HG03039 (cell line): ENCODE data around the gene TMEM236.
A peak's percentile ranks its signal among the peaks of the same experiment; 100 is the strongest.

Experiments used
- ATAC-seq: cut with Tn5 transposase; IDR thresholded peaks from one replicate; pipeline ENCODE4 v1.9.1; 2021; ENCODE audit warnings: mild to moderate bottlenecking, moderate library complexity; ENCODE audit not compliant: unreplicated experiment

TMEM236 gene

DNA sequence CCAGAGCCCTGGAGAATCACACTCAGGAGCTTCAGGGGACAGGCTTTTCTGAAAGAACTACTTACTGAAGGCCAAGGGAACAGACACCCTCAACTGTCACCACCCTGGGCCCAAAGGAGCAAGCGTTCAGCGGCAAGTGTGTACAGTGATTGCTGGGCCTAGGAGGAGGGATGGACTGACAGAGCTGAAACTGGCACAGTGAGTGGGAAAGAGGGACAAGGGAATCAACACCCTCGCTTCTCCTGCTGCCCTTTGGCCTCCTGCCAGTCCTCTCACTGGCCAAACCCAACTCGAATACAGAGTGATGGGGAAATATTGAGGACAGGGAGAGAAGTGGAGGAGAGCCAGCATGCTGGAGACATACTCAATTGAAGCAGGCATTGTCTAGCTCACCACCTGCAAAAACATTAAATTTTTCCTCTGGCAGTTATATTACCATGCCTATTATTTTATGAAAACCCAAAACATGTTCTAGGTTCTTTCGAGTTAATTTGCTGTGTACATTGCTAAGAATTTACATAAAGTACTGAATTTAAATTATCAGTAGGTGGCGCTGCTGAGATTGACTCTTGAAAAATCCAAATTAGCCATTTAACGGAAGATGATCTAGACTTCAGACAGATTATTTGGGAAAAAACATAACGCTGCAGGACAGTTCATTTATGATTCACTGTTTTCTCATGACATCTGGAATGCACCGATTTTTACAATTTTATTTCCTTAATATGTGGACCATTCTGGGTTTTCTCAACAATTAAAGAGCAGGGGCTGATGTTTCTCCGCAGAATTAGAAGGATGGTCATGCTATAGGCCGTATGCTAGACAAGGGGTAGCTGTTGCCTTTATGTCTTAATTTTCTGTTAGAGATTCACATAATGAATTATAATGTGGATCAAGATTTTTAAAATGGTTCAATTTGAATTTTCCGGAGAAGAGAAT is 14.7 kb upstream of the TMEM236 start:
- no peak for ATAC-seq

DNA sequence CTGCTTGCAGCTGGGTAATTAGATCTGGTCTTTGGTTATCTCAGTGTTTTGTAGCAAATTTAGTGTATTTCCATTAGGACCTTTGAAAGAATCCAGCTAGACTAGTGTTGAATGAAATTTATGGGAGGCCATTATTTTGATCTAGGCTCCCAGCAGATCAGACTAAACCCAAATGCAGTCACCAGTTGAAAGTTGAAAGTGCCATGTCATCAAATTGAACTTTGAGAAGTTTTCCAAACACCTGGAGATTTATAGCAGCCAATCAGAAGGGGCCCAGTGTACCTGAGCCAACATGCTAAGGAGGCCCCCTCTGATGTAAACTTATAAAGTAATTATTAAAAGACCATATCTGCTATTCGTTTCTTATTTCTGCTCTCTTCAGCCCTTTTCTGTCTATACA is 11.3 kb upstream of the TMEM236 start:
- ATAC-seq, result no peak

DNA sequence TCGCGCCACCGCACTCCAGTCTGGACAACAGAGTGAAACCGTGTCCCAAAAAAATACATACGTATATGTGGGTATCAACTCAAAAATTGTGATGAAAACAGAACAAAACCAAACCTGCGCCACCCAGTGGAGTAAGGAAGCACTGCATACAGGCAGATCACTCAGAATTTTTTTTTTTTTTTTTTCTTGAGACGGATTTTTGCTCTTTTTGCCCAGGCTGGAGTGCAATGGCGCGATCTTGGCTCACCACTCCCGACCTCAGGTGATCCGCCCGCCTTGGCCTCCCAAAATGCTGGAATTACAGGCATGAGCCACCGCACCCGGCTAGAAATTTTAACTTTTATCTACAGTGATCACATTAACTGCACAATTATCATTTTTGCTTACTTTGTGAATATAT is 9.1 kb upstream of the TMEM236 start:
- ATAC-seq, result no peak

DNA sequence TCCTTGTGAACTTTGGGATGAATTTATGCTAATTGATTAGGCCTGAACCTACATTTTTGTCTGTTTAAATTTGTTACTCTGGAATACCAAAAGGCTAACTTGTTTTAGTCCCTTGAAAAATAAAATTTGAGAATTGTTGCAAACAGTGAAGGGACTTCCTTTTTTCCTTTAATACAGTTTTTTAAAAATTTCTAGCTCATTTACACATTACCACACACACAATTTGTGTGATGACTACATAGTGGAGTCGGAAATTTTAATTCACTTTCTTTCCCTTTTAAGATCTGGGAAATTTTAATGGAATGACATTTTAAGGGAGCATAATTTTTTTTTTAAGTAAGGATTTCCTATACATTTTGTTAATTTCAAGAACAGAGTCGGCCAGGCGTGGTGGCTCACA is 8.6 kb upstream of the TMEM236 start:
- no peak for ATAC-seq

DNA sequence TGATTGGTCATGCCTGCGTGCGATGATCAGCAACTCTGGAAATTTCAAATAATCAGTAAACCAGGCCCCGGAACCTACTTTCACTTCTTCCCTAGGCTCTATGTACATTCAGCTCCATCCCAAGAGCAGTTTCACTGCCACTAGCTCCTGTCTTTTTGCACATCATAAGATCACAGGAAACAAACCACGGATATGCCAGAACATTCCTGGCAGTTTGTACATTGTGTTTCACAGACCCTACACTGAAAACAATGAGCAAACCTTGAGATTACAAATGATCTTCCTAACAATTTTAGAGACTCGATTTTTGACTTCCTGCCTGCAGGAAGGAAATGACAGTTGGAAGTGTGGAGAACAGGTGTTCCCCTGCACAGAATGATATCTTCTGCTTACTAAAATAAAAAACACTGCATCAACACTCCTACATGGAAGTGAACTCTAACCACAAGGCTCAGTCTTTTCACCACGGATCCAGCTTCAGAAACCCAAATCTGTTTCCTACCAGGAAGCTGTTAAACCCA is 7.6 kb upstream of the TMEM236 start:
- ATAC-seq, result no peak

DNA sequence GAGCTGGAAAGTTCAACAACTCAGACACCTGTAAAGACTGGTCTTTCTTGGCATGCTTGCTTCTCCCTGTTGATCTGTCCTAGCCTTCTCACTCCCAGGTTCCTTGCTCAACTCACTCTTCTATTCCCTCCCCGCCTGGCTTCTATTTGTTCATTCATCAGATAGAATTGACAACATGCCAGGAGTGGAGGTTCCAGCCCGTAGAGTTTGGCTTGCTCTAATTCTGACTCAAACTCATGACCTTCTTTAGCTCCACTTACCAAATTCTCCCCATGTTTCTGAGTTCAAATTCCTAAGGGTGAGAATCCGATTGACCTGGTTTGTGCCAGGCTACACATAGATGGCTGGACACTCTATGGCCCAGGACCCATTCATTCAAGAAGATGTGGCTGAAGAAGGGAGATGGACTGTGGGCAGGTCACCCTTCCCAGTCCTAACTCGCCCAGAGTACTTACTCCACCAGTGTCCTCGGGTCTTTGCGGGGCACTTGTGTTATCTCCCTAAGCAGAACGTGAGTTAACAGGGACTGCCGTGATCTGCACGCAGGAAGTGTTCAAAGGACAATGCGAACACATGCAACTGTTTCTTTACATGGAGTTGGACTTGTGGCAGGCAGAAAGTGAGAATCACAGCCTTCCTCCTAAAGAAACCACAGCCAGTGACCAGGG is 4.0 kb upstream of the TMEM236 start:
- no peak for ATAC-seq

DNA sequence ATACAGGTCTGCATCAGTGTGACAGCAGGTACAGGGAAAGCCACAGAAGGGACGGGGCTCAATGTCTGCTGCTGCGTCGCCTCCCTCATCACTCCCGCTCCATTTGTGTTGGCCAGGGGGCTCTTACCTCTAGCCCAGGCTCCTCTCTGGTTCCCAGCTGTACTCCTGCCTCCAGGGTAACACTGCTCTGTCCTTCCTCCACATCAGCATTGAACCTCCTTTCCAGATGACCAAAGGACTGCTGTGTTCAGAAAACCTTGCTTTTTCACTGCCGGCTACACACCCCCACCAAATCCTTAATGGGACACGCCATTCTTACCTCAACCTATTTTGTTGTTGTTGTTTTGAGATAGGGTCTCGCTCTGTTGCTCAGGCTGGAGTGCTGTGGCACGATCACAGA is 2.1 kb upstream of the TMEM236 start:
- no peak for ATAC-seq

DNA sequence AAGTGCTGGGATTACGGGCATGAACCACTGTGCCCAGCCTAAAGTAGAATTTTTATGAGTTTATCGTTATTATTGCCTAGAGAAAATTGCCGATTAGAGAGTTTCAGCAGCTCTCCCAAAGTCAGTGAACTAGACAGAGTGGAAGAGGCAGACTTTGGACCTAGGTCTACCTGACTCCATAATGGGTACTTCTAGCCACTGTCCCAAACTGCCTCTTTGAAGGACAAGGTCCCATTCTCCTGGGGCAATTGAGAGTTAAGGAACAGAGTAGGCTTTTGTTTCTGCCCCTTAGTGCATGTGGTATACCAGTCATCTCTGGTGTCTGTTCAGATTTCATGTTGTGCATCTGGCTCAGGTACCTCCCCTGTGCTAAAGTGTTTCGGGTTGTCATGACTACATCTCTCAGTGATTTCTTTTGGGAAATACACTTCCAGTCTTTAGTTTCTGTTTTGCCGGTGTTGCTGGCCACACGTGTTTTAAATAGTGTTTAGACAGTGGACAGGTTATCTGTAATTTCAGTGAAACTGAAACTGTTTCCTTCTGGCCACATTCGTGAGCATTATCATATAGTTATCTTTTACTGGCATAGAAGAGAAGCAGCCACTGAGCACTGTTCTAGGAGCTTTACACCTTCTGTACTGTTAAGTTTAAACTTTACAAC is 4.7 kb downstream of the TMEM236 start:
- peak; percentile 90 for ATAC-seq

DNA sequence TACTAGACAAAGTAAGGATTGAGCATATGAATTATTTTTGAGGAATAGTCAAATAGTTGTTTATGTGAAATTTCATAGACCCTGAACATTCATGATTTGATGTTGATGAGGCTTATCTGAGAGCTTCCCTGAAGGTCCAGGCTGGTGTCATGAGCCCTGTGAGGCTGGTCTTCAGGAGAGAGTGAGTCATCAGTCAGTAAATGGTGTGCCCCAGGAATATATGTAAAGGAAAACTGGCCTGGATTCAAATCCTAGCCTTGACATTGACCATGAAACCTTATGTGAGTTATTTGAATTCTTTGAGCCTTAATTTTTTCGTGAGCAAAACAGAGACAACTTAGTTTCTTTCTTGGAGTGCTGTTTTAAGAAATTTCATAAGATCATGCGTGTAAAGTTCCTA is 6.2 kb downstream of the TMEM236 start:
- ATAC-seq, result no peak

DNA sequence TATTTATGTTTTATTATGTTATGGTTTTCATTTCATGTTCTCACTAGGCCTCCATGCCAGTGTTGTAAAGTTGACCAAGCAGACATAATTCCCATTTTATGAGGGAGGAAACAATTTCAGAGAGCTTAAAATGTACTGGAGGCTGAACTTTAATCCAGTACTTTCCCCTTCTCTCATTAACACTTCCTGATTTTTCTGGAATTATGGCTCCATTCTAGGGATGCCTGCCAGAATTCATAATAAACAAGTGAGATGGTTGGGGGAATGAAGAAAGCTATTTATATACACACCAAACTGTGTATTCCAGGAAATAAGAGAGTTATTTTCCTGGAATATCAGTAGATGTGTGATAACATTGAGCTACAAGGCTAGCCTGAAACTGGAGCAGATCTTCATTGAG is 6.9 kb downstream of the TMEM236 start:
- ATAC-seq, result no peak

DNA sequence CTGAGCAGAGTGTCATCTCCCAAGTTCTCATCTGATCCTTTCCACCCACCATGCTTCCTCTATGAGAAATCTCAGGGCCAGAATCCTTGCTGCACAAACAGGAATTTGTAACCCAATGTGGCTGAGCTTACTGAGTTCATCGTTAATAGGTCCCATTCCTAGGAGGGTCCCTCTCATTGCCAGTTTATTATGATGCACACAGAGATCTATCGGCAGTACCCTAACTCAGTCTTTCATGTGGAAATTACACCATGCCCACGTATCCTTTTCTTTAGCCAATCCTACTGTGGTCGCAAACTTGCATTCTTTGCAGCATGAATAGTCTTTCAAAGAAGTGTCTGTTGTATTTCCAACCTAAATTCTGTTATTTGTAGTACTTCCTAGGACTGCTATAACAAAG is 12.1 kb downstream of the TMEM236 start:
- no peak for ATAC-seq

DNA sequence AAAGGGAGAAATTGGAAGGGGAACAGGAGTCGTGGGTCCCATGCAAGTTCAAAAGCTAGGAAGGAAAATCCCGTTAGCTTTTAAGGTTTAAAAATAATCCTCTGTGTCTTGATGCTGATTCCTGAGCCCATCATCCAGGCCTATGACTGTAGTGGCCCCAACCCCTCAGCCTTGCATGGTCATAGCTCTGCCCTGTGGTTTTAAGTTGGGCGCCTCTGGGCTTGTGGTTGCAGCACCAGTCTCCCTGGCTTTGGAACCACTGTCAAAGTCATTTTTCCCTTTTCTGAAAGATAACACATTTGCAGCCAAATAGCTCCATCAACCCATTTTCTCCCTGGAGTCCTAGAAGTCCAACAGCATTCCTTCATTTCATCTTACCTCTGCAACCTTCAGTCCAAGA is 13.6 kb downstream of the TMEM236 start:
- no peak for ATAC-seq

DNA sequence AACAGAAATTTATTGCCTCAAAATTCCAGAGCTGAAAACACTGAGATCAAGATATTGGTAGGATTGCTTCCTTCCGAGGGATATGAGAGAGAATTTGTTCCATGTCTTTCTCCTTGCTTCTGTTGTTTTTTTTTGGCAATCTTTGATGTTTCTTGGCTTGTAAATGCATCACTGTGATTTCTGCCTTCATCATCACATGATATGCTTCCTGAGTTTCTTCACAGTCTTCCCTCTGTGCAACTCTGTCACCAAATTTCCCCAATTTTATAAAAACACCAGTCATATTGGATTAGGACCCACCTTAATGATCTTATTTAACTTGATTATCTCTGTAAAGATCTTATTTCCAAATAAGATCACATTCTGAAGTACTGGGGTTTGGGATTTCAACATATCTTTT is 14.7 kb downstream of the TMEM236 start:
- ATAC-seq, result no peak

DNA sequence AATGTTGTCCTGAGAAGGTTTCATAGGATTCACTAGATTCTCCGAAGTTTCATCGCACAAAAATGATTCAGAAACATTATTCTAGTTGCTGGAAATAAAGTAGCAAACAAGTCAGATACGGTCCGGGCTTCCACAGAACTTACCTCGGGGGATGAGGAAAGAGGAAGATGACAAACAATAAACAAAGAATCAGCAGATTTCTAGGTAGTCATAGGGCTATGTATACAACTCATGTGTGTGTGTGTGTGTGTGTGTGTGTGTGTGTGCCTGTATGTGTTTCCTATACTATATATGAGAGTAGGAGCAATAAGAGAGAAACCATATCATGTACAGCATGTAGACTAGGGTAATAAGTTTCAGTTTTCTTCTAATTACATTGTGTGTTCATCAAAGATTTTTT is 16.5 kb downstream of the TMEM236 start:
- ATAC-seq, result no peak

DNA sequence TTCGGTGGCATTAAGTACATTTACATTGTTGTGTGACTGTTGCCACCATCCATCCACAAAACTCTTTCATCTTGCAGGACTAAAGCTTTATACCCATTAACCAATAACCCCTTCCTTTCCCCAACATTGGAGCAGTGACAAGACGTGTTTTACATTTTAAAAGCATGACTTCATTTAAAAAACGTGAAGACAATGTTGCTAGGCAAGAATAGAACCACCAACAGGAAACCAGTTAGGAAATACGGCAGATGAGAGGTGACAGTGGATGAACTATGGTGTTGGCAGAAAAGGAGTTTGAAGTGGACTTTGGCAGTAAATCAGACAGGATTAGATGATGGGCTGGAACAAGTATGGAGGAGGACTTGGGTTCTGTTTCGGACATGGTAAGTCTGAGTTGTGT is 17.0 kb downstream of the TMEM236 start:
- no peak for ATAC-seq

DNA sequence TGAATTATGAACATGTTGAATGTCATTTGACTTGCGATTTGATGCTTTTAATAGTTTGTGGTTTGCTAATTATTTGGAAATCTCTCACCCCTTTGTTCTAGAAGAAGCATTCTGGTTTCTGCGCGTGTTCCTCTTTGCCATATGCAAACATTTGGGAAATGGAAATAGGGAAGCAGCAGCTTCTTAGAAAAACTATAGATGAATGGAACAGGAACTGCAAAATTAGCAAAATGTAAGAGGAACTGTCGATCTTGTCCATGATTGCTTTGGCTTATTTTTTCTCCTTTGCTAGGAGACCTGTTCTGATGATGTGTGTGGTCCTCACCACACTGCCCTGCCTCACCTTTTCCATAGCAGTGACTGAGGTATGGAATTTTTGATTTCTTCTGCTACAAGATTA is 19.0 kb downstream of the TMEM236 start:
- ATAC-seq, result no peak

DNA sequence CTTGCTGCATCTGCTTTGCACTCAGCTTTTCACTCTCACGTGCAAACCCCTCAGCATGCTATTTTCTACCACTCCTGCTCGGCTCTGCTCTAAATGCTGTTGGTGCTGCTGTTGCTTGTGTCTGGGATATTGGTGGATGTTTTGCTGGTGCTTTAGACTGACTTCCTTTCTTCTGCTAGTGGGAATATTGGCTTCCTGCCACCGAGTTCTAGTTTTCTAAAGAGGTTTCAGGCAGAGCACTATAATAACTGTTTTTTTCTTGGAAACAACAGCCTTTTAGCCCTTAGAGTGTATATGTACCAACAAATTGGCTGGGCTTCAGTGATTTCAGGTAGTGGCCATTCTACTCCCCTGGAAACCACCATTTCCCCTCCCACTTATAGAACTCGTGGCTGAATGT is 27.8 kb downstream of the TMEM236 start:
- no peak for ATAC-seq

DNA sequence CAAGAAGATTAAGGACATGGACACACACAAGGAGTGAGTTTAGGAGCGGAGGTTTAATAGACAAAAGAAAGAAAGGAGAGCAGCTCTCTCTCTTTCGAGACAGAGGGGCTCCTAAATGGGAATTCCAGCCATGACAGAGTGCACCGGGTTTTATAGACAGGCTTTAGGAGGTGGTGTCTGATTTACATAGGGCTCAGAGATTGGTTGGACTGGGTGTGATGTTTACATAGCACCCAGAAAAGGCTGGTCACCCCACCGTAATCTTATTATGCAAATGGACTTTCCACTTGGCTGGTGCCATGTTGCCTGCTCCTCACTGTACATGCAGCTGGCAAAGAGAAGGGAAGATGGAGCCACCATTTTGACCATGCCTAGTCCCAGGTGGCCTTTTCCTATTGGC is 28.7 kb downstream of the TMEM236 start:
- ATAC-seq, result no peak

DNA sequence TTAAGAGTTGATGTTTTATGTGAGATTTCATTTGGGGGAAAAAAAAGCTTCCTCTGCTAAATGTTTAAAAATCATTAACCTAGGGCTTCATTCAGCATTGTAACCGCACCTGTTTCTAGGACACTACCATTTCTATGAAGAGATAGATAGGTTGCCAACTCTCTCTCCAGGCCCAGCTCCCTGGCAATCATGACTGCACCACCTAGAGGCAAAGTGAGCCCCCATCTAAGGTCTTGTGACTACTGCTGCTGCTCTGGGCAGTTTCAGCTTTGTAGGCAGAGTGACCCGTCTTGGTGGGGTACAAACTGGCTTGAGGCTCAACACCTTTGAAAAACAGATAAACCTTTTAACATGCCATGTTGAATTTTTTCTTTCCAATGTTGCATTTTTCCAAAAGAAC is 29.9 kb downstream of the TMEM236 start:
- no peak for ATAC-seq

DNA sequence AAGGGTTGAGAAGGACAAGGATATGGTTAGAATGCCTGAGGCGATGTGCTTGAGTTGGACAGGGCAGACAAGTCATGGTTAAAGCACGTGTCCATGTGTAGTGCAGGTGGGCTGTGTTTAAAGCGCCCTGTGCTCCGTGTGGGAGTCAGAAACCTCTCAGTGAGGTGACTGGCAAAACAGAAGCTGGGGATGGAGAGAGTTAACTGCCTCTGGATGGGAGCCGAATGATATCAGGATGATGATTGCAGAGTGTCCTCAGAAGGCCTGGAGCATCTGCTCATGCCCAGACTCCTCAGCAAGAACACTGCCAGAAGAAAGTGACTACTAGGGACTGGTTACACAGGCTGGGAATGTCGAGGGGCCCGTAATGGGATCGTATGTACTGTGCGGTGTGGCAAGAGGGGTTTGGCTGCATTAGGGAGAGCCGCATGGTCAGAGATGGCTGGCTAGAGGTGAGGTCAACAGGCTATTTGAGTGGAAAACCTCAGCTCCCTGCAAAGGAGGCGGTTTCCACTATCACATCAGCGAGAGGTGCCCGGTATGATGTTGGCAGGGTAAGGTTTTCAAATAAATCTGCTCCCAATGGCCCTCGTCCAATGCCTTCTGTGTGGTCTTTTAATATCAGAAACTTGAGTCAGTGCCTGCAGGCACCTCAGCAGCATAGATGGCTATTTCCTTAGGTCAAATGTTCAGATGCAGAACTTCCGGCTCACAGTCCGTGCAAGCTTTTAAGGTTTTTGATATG is 31.1 kb downstream of the TMEM236 start:
- no peak for ATAC-seq

DNA sequence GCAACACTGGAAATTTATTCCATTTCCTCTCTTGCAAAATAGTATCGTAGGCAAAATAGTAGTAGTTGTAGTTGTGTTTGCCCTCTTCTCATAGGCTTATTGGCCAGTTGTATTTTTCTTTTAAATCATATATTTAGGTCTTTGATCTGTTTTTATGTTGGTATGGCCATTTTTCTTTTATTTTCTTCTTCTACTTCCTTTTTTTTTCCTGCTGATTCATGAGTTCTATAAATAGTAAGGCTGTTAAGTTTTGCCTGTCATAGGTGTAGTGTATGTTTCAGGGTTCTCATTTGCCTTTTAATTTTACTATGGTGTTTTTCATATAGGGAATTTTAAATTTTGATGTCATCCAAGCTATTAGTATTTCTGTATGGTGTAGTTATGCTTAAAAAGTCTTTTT is 31.8 kb downstream of the TMEM236 start:
- ATAC-seq, result no peak
